Measurements from ENCODE around the gene CCL27.

CCL27 gene

GRCh38 chr9:34684145-34684544 is 21.7 kb upstream of the CCL27 start:
- DNase-seq: peak; percentile 49 to 60

DNA sequence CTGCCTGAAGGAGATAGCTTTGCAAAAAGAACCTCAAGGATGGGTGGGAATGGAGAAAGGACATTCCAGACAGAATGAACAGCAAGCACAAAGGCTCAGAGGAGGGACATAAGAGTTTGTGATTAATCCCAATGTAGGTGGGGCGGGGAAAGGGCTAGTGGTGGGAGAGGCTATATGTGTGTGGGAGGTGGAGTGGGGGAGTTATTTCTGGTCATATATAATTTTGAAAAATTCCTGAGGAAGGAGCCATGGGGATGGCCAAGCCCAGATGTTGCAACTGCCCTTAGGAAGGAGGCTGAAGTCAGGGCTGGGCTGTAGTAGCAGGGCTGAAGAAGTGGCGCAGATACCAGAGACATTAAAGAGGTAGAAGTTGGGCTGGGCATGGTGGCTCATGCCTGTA is 13.4 kb upstream of the CCL27 start:
- no peak for DNase-seq

GRCh38 chr9:34675048-34675714 is 12.7 kb upstream of the CCL27 start:
- peak; percentile 78 to 79 for DNase-seq

- DNase-seq: no peak
Observed at GRCh38 chr9:34674440-34674839, 12.0 kb upstream of the CCL27 start.

GRCh38 chr9:34671307-34671706 is 8.8 kb upstream of the CCL27 start:
- no peak for DNase-seq

- no peak for DNase-seq
Observed at GRCh38 chr9:34669809-34670562, 7.5 kb upstream of the CCL27 start.

GRCh38 chr9:34665381-34666250 is 3.2 kb upstream of the CCL27 start:
- peak; percentile 87 for DNase-seq

DNA sequence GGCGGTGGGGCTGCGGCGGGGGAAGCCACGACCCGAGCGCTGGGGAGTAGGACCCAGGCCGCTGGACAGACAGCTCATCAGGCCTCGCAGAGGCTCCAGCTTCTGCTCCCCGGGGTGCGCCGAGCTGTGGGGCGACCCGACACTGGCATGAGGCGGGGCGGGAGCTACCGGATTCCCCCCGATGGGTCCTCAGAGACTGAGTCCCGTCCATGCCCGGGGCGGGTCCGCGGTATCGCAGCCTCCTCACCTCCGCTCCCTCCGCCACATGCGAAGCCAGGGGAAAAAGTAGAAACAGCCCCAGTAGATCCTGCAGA is 2.6 kb upstream of the CCL27 start:
- no peak for DNase-seq

- DNase-seq: peak; percentile 78 to 79
Observed at GRCh38 chr9:34664281-34665066, 2.0 kb upstream of the CCL27 start.

GRCh38 chr9:34663303-34663605 is 797 bp upstream of the CCL27 start:
- DNase-seq: no peak

GRCh38 chr9:34659592-34660253 is 2.7 kb downstream of the CCL27 start:
- DNase-seq: no peak

DNA sequence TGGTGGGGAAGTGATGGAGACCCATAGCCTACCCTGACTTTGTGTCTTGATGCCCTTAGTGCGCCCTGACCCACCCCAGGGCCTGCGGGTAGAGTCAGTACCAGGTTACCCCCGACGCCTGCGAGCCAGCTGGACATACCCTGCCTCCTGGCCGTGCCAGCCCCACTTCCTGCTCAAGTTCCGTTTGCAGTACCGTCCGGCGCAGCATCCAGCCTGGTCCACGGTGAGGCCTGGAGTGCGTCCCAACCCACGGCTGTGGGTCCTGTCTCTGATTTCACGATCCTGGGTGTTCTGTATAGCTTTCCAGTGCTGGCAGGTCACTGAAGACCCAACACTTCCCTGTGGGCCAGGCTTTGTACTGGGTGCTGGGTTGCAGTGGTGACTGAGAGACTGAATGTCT is 4.0 kb downstream of the CCL27 start:
- DNase-seq: no peak

- no peak for DNase-seq
Observed at GRCh38 chr9:34656992-34657391, 5.5 kb downstream of the CCL27 start.

DNA sequence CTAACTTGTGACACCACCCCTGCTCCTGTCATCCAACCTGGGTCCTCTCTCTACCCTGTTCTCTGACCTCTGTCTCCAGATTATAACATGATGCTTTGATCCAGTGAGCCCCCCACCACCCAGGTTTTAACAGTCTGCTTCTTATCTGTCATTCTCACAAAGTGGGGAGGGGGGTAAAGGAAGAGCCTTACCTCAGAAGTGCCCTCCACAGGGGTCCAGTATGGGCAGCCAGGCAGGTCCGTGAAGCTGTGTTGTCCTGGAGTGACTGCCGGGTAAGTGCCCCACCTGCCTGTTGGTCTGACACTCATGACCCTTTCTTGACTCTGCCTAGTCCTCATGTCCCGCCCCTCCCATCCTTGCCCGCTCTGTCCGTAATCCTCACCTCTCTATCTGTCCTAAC is 7.1 kb downstream of the CCL27 start:
- no peak for DNase-seq

GRCh38 chr9:34654323-34655051 is 8.0 kb downstream of the CCL27 start:
- DNase-seq: no peak

GRCh38 chr9:34653151-34654072 is 9.0 kb downstream of the CCL27 start:
- DNase-seq: no peak

GRCh38 chr9:34652602-34653000 is 9.9 kb downstream of the CCL27 start:
- DNase-seq: no peak

- DNase-seq: peak; percentile 69 to 74
Observed at GRCh38 chr9:34651876-34652601, 10.4 kb downstream of the CCL27 start, which contains the start of gene IL11RA. Gene IL11RA (plus strand): TSS chr9:34652185. CDS start chr9:34655218, 3,033 bp downstream.

DNA sequence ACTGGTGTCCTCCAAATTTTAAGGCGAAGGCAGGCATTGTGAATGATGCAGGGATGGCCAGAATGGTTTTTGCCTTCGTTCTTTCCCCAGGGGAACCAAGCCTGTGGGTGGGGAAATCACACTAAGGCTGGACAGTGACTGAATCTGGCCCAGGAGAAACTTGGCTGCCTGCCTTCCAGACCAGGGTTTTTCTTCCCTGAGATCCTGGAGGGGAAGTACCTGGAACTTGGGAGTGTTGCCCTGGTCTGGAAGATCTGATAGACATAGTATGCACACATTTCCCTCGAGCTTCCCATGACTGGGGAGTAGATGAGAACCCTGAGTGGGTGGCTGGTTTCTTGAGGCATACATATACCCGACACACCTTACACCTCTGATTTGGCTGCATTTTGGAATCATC is 11.1 kb downstream of the CCL27 start:
- DNase-seq: no peak

DNA sequence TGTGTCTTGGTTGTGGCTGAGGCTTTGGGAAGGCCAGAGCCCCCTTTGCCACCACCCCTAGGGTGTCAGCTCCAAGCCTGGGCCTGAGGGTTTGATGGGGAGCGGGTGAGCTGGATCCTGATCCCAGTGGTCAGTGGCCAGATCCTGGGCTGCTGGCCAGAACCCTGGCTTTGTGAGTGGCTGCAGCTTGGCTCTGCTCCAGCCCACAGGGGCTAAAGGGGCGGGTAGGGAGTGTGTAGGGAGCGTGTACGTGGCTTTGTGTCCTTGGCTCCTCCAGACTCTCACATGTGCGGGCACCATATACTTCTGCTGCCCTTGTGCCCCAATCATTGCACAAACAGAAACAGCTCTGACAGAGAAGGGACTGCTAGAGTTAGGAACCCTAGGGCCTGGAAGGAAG is 11.6 kb downstream of the CCL27 start:
- DNase-seq: no peak
